ENCODE data around the gene BCL2A1. TPM values are rescaled to one million over a fixed set of nuclear protein-coding genes. Genes with fewer than 3 reads are reported as not detected.

BCL2A1 gene
- total RNA-seq, 1 experiment from 2014 or later: 0.44 TPM

GRCh38 chr15:79990280-79990996, 19.4 kb upstream of the BCL2A1 start:
- ChIA-PET CTCF (no interaction called here), POLR2A (no interaction called here), RAD21 (ENCODE audit: low non-redundant PET in 1 of 2, low total read pairs in 2 of 2, uncharacterized antibody in 2 of 2, unreplicated experiment in 2 of 2) (no interaction called here)
- no peak for ATAC-seq
- no peak overlapping the region for H2AFZ ChIP-seq (ENCODE audit: low read depth, low read length, poor library complexity, severe bottlenecking)
- H3K4me2 ChIP-seq (ENCODE audit: low read length): no peak overlapping the region
- H3K79me2 ChIP-seq (ENCODE audit: insufficient read depth, low read length): no peaks in the 10 kb centered on the region
- H4K20me1 ChIP-seq (ENCODE audit: insufficient read depth): no peaks in the 10 kb centered on the region
- intact Hi-C loops (cut with micrococcal nuclease): no loop called here
- H3K27ac ChIP-seq (ENCODE audit: low read depth, low read length): no peak overlapping the region
- peaks cover 4 to 15% of the 10 kb centered on the region in 2 experiments; a peak in 3 of 4 replicates for H3K4me1 ChIP-seq (ENCODE audit: control insufficient read depth in 1 of 2, insufficient read depth in 2 of 2, low read length in 2 of 2)
- no peak for DNase-seq (ENCODE audit: low read depth, low spot score)
- H3K9ac ChIP-seq (ENCODE audit: low read length): no peak overlapping the region
- no peak for TF ChIP-seq SRF (IDR thresholded peaks at IDR 0.05; ENCODE audit: low read depth)
- no peak for TF ChIP-seq TCF7L2 (IDR thresholded peaks at IDR 0.05; ENCODE audit: borderline replicate concordance, extremely low read depth, insufficient read depth, insufficient read length)
- TF ChIP-seq POLR2A (IDR thresholded peaks at IDR 0.05; ENCODE audit: borderline replicate concordance, extremely low read depth, insufficient read depth, insufficient read length): no peak
- no peak for TF ChIP-seq ATF3 (IDR thresholded peaks at IDR 0.05)
- BruUV-seq (replicated peaks): no TSS peak
- H3K27me3 ChIP-seq (ENCODE audit: insufficient read depth, low read length): peaks cover 4% of the 10 kb centered on the region; the same call in 1 of the 2 replicates
- no peaks in the 10 kb centered on the region for H3K36me3 ChIP-seq (ENCODE audit: control insufficient read depth in 1 of 2, insufficient read depth in 2 of 2, low read length in 2 of 2)
- no peaks in the 10 kb centered on the region for H3K9me3 ChIP-seq (ENCODE audit: control insufficient read depth in 1 of 2, insufficient read depth in 1 of 2, low read depth in 1 of 2, low read length in 2 of 2)
- H3K9me2 ChIP-seq (ENCODE audit: insufficient read depth): no peaks in the 10 kb centered on the region
- H3K4me3 ChIP-seq (replicated peaks in 1 of 2; ENCODE audit: low read depth in 1 of 2, low read length in 2 of 2): no peak overlapping the region

- intact Hi-C loops (cut with micrococcal nuclease): no loop called here
- no peak for ATAC-seq
- CTCF ChIA-PET: no interaction called here
- H3K9me2 ChIP-seq (ENCODE audit: insufficient read depth): no peaks in the 10 kb centered on the region
- H3K9ac ChIP-seq (ENCODE audit: low read length): no peak overlapping the region
- H3K4me3 ChIP-seq (replicated peaks in 1 of 2; ENCODE audit: low read depth in 1 of 2, low read length in 2 of 2): no peak overlapping the region
- no peaks in the 10 kb centered on the region for H4K20me1 ChIP-seq (ENCODE audit: insufficient read depth)
- TF ChIP-seq EGR1 (IDR thresholded peaks at IDR 0.05; ENCODE audit: low read depth) (no peak), SP1 (IDR thresholded peaks at IDR 0.05; ENCODE audit: low read depth) (no peak)
- no peaks in the 10 kb centered on the region for H3K36me3 ChIP-seq (ENCODE audit: control insufficient read depth in 1 of 2, insufficient read depth in 2 of 2, low read length in 2 of 2)
- no peak overlapping the region for H3K27ac ChIP-seq (ENCODE audit: low read depth, low read length)
- H3K9me3 ChIP-seq (ENCODE audit: control insufficient read depth in 1 of 2, insufficient read depth in 1 of 2, low read depth in 1 of 2, low read length in 2 of 2): no peaks in the 10 kb centered on the region
- no peaks in the 10 kb centered on the region for H3K79me2 ChIP-seq (ENCODE audit: insufficient read depth, low read length)
- DNase-seq (ENCODE audit: low read depth, low spot score): no peak
- BruUV-seq (replicated peaks): no TSS peak
- peaks cover 3 to 10% of the 10 kb centered on the region in 2 experiments; a peak in 3 of 4 replicates for H3K4me1 ChIP-seq (ENCODE audit: control insufficient read depth in 1 of 2, insufficient read depth in 2 of 2, low read length in 2 of 2)
- POLR2A ChIA-PET: no interaction called here
- no peak overlapping the region for H2AFZ ChIP-seq (ENCODE audit: low read depth, low read length, poor library complexity, severe bottlenecking)
- no peak overlapping the region for H3K4me2 ChIP-seq (ENCODE audit: low read length)
- peaks cover 4% of the 10 kb centered on the region; the same call in 1 of the 2 replicates for H3K27me3 ChIP-seq (ENCODE audit: insufficient read depth, low read length)
- RAD21 ChIA-PET (ENCODE audit: low non-redundant PET in 1 of 2, low total read pairs in 2 of 2, uncharacterized antibody in 2 of 2, unreplicated experiment in 2 of 2): no interaction called here
Observed at GRCh38 chr15:79989682-79990081, 18.7 kb upstream of the BCL2A1 start.
